Hematopoietic multipotent progenitor cell treated with erythropoietin and hydrocortisone succinate and interleukin-3 and kit ligand, for 8 days (in vitro differentiated cells): Measurements from ENCODE around the gene COL28A1.

Experiments
- DNase-seq: peaks from one replicate; pipeline ENCODE4 v3.0.0-alpha.2; 2015

COL28A1 gene

GRCh38 chr7:7452119-7452518 lies 83.6 kb downstream of the COL28A1 start:
- no peak for DNase-seq

GRCh38 chr7:7449055-7449454 lies 86.6 kb downstream of the COL28A1 start:
- no peak for DNase-seq

- DNase-seq, result no peak
Measured at GRCh38 chr7:7446616-7447015, 89.1 kb downstream of the COL28A1 start.

GRCh38 chr7:7443806-7444350 lies 91.8 kb downstream of the COL28A1 start:
- DNase-seq, result no peak

- DNase-seq, result no peak
Measured at GRCh38 chr7:7439564-7439963, 96.1 kb downstream of the COL28A1 start.

- DNase-seq, result no peak
Measured at GRCh38 chr7:7438851-7439250, 96.8 kb downstream of the COL28A1 start.

- no peak for DNase-seq
Measured at GRCh38 chr7:7435978-7436377, 99.7 kb downstream of the COL28A1 start.

- no peak for DNase-seq
Measured at GRCh38 chr7:7434329-7434728, 101.3 kb downstream of the COL28A1 start.

- no peak for DNase-seq
Measured at GRCh38 chr7:7433811-7434210, 101.9 kb downstream of the COL28A1 start.

GRCh38 chr7:7432979-7433378 lies 102.7 kb downstream of the COL28A1 start:
- DNase-seq, result no peak

GRCh38 chr7:7428806-7429205 lies 106.9 kb downstream of the COL28A1 start:
- DNase-seq, result no peak

- no peak for DNase-seq
Measured at GRCh38 chr7:7427363-7427762, 108.3 kb downstream of the COL28A1 start.

- no peak for DNase-seq
Measured at GRCh38 chr7:7426676-7427075, 109.0 kb downstream of the COL28A1 start.

- DNase-seq, result no peak
Measured at GRCh38 chr7:7425321-7425720, 110.4 kb downstream of the COL28A1 start.

- peak; percentile 83 for DNase-seq
Measured at GRCh38 chr7:7424151-7424873, 111.4 kb downstream of the COL28A1 start.

GRCh38 chr7:7422641-7423040 lies 113.0 kb downstream of the COL28A1 start:
- DNase-seq, result no peak

- DNase-seq, result no peak
Measured at GRCh38 chr7:7421826-7422225, 113.8 kb downstream of the COL28A1 start.

GRCh38 chr7:7418997-7419396 lies 116.7 kb downstream of the COL28A1 start:
- DNase-seq, result no peak

- DNase-seq, result no peak
Measured at GRCh38 chr7:7417851-7418250, 117.8 kb downstream of the COL28A1 start.

- DNase-seq, result no peak
Measured at GRCh38 chr7:7417414-7417813, 118.3 kb downstream of the COL28A1 start.

- no peak for DNase-seq
Measured at GRCh38 chr7:7416031-7416858, 119.4 kb downstream of the COL28A1 start.

GRCh38 chr7:7414791-7415603 lies 120.7 kb downstream of the COL28A1 start:
- no peak for DNase-seq
